Measurements from ENCODE around the gene ELF4.
A peak's percentile ranks its signal among the peaks of the same experiment; 100 is the strongest.

Gene ELF4

DNA sequence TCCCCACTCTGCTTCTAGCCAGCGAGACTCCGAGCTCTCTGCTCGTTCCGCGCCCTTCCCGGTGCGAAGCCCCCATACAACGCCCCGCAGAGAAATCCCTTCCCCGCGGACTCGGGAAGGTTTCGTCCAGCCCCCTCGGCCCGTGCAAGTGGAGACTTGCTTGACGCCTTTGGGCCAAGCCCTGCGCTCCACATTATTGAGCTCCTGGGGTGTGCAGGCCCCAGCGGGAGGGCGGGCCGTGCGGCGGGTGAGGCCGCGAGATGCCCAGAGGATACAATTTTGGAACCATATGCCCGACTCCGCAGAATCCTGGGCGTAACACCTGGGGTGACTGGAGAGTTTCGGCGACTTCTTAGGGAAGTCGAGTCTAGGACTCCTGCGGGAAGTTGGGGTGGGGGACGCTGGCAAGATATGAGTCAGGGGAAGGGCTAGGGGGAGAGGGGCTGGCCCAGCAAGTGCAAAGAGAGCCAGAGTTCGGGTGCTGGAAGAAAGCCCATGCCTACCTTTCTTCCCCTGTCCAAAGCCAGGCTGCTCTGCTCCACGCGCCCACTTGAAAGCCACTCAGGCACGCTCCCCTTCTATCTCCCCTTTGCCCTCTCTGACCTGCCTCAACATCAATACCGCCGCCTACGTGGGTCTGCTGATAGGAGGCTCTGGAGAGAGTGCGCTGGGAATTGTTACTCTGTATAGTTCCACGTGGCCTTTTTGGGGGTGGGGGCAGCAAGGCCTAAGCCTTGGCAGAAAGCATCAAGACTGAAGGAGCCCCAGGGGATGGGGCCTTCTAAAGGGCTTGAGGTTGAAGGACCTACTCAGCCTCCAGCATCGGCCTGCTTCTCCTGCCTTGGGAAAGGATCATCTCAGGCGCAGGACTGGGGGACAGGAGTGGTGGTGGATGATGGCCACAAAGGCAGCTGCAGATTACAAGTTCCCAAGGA lies 1.2 kb upstream of the ELF4 start:
- DNase-seq (ENCODE audit: insufficient read length) (no peak), FAIRE-seq (no peak)

DNA sequence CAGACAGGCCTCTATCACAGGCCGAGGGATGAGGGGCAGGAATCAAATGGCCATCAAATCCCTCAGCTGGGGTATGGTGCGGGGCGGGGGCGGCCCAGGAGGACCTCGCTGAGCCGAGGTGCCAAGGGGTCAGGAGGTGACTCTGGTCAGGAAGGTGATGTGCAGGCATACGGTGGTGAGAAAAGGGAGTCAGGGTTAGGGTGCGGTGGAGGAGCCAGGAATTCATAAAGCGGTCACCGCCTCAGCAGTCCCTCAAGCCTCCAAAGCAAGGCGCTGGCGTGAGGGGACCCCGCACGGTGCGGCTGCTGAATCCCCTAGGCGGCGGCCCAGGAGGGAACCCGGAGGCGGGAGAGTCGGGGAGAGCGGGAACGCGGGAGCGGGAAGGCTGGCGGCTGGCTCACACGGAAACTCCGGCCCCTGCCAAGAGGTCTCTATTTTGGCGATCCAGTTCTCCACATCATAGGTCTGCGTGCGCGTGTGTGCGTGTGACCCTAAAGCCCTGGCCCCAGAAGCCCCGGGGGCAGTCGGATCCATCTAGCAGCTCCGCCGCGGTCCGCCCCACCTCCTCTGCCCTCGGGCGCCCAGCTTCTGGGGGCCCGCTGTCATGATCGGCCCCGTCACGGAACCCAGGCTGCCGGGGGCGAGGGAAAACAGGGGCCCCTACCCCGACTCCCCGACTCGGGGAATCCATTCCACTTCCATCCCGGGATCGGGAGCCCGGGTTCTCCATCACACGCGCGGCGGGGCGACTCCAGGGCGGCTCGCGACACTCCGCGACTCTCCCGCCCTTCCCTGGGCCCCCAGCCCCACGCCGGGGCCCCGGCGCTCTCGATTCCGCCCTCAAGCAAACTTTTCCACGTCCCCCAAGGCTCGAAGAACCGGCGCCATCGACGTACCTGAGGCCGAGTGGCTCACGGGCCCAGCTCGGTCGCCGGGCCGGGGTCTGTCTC lies 593 bp downstream of the ELF4 start:
- TF ChIP-seq POLR2A (IDR thresholded peaks at IDR 0.05; ENCODE audit: low read depth, low read length): no peak
- TF ChIP-seq POLR2AphosphoS5 (IDR thresholded peaks at IDR 0.05; ENCODE audit: low read depth, low read length): no peak
- TF ChIP-seq TAF1 (IDR thresholded peaks at IDR 0.05; ENCODE audit: borderline replicate concordance, low read depth, low read length): no peak
- FAIRE-seq (no peak), DNase-seq (ENCODE audit: insufficient read length) (no peak)

More for the DNA sequence above, 1.2 kb upstream of the ELF4 start:
- no peak for TF ChIP-seq POLR2AphosphoS5 (IDR thresholded peaks at IDR 0.05; ENCODE audit: low read depth, low read length)

DNA sequence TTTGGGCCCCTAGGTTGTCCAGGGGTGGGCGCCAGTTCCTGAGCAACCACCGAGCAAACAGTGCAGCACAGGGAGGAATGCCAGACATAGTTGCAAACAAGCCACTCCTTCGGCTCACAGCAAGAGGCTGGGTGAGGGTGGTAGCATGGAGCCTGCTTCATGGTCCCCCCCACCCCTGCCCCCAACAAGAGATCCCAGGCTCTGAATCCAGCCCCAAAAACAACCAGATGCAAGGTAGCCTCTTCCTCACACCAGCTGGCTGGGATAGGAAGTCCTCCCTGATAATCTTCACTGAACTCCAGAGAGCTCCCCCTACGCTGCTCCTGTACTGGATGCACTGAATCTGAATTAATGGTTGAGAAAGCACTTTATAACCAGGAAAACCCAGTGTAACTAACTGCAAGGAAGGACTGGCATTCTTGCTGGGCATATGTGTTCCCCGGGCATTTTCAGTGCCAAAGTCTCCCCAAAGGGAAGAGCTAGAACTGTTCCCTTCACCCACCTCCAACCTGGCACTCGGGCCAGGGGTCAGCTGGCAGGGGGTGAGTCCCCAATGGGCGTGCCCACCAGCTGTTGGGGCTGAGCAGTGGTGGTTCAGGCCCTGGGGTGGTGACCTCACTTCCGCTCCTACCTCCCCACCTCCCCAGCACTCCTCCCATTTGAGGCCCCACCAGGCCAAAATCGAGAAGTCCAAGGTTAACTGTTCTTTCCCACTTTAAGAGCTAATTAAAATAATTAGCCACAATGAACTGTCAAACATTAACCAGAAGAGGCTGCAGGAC lies 1.5 kb downstream of the ELF4 start:
- TF ChIP-seq POLR2A (IDR thresholded peaks at IDR 0.05; ENCODE audit: low read depth, low read length) (no peak), TAF1 (IDR thresholded peaks at IDR 0.05; ENCODE audit: borderline replicate concordance, low read depth, low read length) (no peak), POLR2AphosphoS5 (IDR thresholded peaks at IDR 0.05; ENCODE audit: low read depth, low read length) (no peak)
- DNase-seq (ENCODE audit: insufficient read length): peak; percentile 58
- peak; percentile 92 for FAIRE-seq

DNA sequence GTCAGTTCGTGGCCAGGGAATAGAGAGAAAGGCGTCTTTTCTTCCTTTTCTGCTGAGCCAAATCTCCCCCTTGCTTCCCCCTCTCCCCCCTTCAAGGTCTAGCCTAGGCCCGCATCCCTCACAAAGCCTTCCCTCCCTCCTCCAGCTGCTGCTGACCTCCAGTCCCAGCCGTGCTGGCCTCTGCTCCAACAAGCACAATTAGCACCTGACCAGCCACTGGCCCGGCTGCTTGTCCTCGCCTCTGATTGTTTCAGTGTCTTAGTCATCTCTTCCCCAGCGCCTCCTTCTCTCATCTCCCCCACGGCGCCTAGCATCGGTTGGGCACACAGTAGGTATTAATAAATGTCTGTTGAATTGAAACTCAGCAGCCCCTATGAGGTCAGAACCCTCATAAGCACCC lies 4.2 kb downstream of the ELF4 start:
- FAIRE-seq (no peak), DNase-seq (ENCODE audit: insufficient read length) (no peak)
- TF ChIP-seq POLR2AphosphoS5 (IDR thresholded peaks at IDR 0.05; ENCODE audit: low read depth, low read length) (no peak), TAF1 (IDR thresholded peaks at IDR 0.05; ENCODE audit: borderline replicate concordance, low read depth, low read length) (no peak), POLR2A (IDR thresholded peaks at IDR 0.05; ENCODE audit: low read depth, low read length) (no peak)

DNA sequence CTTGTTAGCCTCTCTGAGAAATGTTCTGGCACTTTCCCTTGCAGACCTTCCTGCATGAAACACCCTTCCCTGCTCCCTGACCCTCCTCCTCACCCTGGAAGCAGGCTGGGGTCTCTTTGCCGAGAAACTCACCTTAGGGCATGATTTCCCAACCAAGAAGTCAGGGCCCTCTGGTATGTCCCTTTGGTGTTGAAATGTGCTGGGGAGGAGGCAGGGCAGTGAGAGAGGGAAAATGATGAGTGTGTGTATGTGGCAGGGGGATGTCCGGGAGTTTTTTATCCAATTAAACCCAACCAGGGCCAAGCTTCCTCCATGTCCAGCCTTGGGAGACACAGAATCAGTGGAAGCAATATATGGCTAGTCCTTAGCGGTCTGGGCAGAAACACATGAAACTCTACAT lies 5.1 kb downstream of the ELF4 start:
- DNase-seq (ENCODE audit: insufficient read length) (no peak), FAIRE-seq (no peak)
- no peak for TF ChIP-seq POLR2AphosphoS5 (IDR thresholded peaks at IDR 0.05; ENCODE audit: low read depth, low read length)
- no peak for TF ChIP-seq POLR2A (IDR thresholded peaks at IDR 0.05; ENCODE audit: low read depth, low read length)
- no peak for TF ChIP-seq TAF1 (IDR thresholded peaks at IDR 0.05; ENCODE audit: borderline replicate concordance, low read depth, low read length)

DNA sequence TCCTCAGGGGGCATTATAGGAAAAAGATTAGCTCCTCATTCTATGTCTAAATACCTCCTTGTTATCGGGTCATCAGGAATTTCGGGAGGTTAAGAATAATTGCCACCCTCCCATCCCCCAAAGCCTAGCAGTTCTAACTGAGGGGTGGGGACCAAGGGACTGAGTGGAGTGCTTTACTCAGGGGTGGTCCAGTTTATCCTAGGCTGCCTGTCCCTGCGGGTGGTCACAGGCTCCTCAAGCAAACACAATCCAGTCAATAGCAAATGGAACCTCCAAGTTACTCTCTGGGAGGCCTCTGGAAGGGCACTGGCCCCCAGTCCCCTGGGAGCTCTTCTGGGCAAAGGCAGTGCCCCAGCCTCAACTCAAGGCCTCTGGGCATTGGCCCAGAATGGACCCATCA lies 6.7 kb downstream of the ELF4 start:
- no peak for FAIRE-seq
- TF ChIP-seq TAF1 (IDR thresholded peaks at IDR 0.05; ENCODE audit: borderline replicate concordance, low read depth, low read length) (no peak), POLR2AphosphoS5 (IDR thresholded peaks at IDR 0.05; ENCODE audit: low read depth, low read length) (no peak), POLR2A (IDR thresholded peaks at IDR 0.05; ENCODE audit: low read depth, low read length) (no peak)
- DNase-seq (ENCODE audit: insufficient read length): no peak

DNA sequence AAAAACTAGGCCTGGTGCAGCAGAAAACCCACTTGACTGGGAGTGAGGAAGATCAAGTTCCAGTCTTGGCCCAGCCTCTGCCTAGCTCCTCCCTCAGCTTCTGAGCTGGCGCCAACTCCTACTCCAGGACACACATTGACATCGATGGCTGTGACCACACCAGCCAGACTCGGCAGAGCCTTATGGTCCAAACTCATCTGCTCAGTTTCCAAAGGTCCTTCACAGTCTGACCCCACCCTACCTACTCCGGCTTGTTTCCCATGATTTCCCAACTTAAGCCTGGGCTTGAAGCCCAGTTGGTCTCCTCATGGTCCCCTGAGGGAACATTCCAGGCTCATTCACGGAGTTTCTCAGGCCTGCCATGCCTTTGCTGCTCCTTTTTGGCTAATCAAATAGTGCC lies 10.1 kb downstream of the ELF4 start:
- no peak for DNase-seq (ENCODE audit: insufficient read length)
- TF ChIP-seq TAF1 (IDR thresholded peaks at IDR 0.05; ENCODE audit: borderline replicate concordance, low read depth, low read length) (no peak), POLR2A (IDR thresholded peaks at IDR 0.05; ENCODE audit: low read depth, low read length) (no peak), POLR2AphosphoS5 (IDR thresholded peaks at IDR 0.05; ENCODE audit: low read depth, low read length) (no peak)
- FAIRE-seq: no peak

DNA sequence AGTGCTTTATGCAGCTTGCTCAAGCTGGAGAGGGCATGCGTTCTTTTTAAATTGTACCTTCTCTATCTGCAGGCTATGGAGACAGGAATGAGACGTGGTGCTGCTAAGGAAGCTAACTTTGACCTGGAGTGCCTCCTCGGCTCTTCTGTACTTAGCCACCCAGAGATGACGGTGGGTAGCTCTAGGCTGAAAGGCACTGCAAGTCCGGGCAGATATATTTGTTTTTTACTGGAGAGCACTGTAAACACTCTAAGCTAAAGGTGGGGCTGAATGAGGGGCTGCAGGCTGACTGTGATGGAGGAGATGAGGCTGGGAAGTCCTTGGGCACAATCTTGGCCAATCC lies 12.1 kb downstream of the ELF4 start:
- no peak for FAIRE-seq
- DNase-seq (ENCODE audit: insufficient read length): no peak
- TF ChIP-seq TAF1 (IDR thresholded peaks at IDR 0.05; ENCODE audit: borderline replicate concordance, low read depth, low read length) (no peak), POLR2AphosphoS5 (IDR thresholded peaks at IDR 0.05; ENCODE audit: low read depth, low read length) (no peak), POLR2A (IDR thresholded peaks at IDR 0.05; ENCODE audit: low read depth, low read length) (no peak)

DNA sequence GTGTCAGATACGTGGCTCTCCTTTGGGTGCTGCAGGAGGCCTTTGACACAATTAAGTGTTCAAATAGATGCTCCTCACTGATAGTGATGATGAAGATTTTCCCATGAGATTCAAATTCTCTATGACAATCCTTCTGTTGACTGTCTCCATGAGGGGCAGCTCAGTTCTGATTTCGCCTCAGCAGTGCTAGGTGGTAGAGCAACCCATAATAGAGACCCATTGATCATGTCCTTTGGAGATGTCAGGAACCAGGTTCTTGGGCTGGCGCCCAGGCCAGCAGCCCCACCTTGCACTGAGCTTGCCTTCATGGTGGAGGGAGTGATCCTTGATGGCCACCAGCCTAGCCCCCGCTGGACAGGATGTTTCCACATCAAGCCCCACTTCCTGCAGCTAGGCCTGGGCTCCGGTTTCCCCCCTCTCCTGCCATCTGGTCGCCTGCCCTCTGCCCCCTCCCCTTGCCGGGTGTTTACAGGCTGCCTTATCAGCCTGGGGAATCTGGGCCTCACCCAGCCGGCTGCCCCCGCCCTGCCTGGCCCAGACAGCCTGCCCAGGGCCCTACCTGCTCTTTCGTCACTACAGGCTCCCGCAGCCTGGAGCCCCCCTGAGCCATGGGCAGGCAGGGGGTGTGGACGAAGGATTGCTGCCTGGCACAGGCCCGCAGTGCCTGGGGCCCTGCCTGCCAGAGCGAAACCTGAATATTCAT lies 12.6 kb downstream of the ELF4 start:
- DNase-seq (ENCODE audit: insufficient read length): no peak
- FAIRE-seq: no peak
- TF ChIP-seq POLR2AphosphoS5 (IDR thresholded peaks at IDR 0.05; ENCODE audit: low read depth, low read length): no peak
- no peak for TF ChIP-seq TAF1 (IDR thresholded peaks at IDR 0.05; ENCODE audit: borderline replicate concordance, low read depth, low read length)
- TF ChIP-seq POLR2A (IDR thresholded peaks at IDR 0.05; ENCODE audit: low read depth, low read length): no peak

DNA sequence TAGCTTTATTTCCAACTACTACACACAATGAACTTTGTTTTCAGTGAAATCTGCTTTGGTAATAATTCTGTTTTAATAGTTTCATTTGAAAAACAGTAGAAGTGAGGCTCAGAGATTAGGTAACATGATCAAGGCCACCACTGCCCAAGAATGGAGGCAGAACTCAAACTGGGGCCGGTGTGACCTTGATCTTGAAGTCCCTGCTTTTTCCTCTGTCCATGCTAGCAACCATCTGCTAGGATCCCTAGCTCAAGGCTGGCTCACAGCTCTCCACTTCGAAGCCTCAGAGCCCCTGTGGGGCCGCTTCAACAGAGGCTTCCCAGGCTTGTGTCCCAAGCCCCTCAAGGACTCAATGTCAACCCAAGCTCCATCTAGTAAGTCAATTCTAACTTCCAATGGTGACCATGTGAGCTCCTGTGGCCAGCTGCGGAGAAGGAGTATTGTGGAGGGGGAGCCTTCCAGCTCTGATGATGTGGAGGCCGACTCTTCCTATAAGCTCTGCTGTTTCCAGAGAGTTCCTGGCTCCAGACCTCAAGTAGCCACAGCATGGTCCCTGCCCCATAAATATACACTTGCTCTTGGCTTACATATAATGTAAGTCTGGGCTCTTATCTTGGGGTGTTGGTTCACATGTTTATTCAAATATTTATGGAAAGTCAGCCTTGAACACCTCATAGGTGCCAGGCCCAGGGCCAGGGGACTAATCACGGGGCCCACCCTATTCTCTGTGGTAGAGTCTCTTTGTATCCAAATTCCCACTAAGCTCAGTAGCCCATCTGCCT lies 14.9 kb downstream of the ELF4 start:
- FAIRE-seq (no peak), DNase-seq (ENCODE audit: insufficient read length) (no peak)
- no peak for TF ChIP-seq POLR2AphosphoS5 (IDR thresholded peaks at IDR 0.05; ENCODE audit: low read depth, low read length)
- TF ChIP-seq TAF1 (IDR thresholded peaks at IDR 0.05; ENCODE audit: borderline replicate concordance, low read depth, low read length): no peak

All from GM12892 (cell line).